ENCODE results near the gene RNF25.

RNF25 gene

DNA sequence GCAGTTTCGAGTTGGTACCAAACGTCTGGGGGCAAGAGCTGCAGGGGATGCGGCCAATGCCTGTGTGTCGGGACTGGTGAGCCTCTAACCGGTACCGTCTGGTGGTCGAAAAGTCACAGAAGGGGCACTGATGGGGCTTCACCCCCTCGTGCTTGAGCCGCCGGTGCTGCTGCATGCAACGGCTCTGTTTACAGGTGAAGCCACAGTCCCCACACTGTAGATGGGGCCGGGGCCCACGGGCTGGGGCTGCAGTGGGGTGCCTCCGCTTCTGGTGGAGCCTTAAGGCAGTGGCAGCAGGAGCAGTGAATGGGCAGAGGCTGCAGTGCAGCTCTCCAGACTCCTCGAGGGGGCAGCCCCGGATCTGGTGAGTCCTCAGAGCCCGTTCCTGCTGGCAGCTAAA lies 29.0 kb downstream of the RNF25 start:
- Histone ChIP-seq H3K36me3 (ENCODE audit: insufficient read depth, low read length) (peaks cover 63% of the 10 kb centered on the region; the same call in 1 of the 2 replicates), H3K4me1 (ENCODE audit: insufficient read depth, low read length, poor library complexity, severe bottlenecking) (no peaks in the 10 kb centered on the region), H4K20me1 (ENCODE audit: insufficient read depth, low read length, poor library complexity, severe bottlenecking) (no peaks in the 10 kb centered on the region)

DNA sequence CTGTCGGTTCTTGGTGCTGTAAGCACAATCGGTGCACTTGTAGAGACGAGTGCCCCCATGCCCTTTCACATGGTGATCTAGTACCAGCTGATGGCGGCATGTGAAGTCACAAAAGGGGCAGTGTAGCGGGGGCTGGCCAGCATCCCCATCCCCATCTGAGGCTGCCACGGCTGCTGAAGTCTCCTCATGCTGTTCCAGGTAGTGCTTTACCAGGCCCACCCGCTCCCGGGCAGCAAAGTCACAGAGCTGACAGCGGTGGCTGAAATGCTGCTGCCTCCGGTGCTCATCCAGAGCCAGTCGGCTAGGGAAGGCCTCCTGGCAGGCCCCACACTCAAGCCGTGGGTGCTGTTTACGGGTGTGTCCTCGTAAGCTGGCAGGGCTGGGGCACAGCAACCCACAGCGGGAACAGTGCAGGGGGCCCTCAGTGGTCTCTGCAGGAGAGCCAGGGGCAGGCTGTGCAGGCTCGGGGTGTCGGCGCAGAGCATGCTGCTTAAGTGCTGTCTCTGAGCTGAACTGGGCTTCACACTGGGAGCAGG lies 29.6 kb downstream of the RNF25 start:
- Histone ChIP-seq H2AFZ (ENCODE audit: low read length) (no peak overlapping the region), H3K36me3 (ENCODE audit: insufficient read depth, low read length) (peaks cover 62% of the 10 kb centered on the region; the same call in 1 of the 2 replicates), H3K79me2 (ENCODE audit: insufficient read depth, low read length) (no peaks in the 10 kb centered on the region), H3K4me1 (ENCODE audit: insufficient read depth, low read length, poor library complexity, severe bottlenecking) (no peaks in the 10 kb centered on the region), H3K9me3 (ENCODE audit: insufficient read depth, low read depth, low read length) (no peaks in the 10 kb centered on the region), H3K9ac (ENCODE audit: low read depth, low read length, poor library complexity, severe bottlenecking) (no peak overlapping the region), H3K9me2 (replicated peaks; ENCODE audit: low read depth, low read length) (no peaks in the 10 kb centered on the region), H4K20me1 (ENCODE audit: insufficient read depth, low read length, poor library complexity, severe bottlenecking) (no peaks in the 10 kb centered on the region), H3K4me2 (ENCODE audit: low read depth, low read length, poor library complexity, severe bottlenecking) (no peak overlapping the region), H3K4me3 (ENCODE audit: low read length, poor library complexity, severe bottlenecking) (no peak overlapping the region), H3K27me3 (ENCODE audit: insufficient read depth, low read length, poor library complexity, severe bottlenecking) (no peaks in the 10 kb centered on the region), H3F3A (ENCODE audit: low read depth) (no peaks in the 10 kb centered on the region)
- TF ChIP-seq, protein P1, sequence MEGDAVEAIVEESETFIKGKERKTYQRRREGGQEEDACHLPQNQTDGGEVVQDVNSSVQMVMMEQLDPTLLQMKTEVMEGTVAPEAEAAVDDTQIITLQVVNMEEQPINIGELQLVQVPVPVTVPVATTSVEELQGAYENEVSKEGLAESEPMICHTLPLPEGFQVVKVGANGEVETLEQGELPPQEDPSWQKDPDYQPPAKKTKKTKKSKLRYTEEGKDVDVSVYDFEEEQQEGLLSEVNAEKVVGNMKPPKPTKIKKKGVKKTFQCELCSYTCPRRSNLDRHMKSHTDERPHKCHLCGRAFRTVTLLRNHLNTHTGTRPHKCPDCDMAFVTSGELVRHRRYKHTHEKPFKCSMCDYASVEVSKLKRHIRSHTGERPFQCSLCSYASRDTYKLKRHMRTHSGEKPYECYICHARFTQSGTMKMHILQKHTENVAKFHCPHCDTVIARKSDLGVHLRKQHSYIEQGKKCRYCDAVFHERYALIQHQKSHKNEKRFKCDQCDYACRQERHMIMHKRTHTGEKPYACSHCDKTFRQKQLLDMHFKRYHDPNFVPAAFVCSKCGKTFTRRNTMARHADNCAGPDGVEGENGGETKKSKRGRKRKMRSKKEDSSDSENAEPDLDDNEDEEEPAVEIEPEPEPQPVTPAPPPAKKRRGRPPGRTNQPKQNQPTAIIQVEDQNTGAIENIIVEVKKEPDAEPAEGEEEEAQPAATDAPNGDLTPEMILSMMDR (conservative IDR thresholded peaks at IDR 0.05; ENCODE audit: low read length), result no peak
- no peak for TF ChIP-seq EZH2phosphoT487 (IDR thresholded peaks at IDR 0.05; ENCODE audit: borderline replicate concordance)

More for the DNA sequence above, 29.0 kb downstream of the RNF25 start:
- H2AFZ ChIP-seq (ENCODE audit: low read length), result no peak overlapping the region
- no peaks in the 10 kb centered on the region; the same call in 1 of the 2 replicates for H3K79me2 ChIP-seq (ENCODE audit: insufficient read depth, low read length)
- H3K9ac ChIP-seq (ENCODE audit: low read depth, low read length, poor library complexity, severe bottlenecking), result no peak overlapping the region
- no peaks in the 10 kb centered on the region for H3K27me3 ChIP-seq (ENCODE audit: insufficient read depth, low read length, poor library complexity, severe bottlenecking)
- H3K4me2 ChIP-seq (ENCODE audit: low read depth, low read length, poor library complexity, severe bottlenecking), result no peak overlapping the region
- H3K9me2 ChIP-seq (replicated peaks; ENCODE audit: low read depth, low read length), result no peaks in the 10 kb centered on the region
- H3K4me3 ChIP-seq (ENCODE audit: low read length, poor library complexity, severe bottlenecking), result no peak overlapping the region
- no peaks in the 10 kb centered on the region for H3K9me3 ChIP-seq (ENCODE audit: insufficient read depth, low read depth, low read length)
- TF ChIP-seq, protein P1 (conservative IDR thresholded peaks at IDR 0.05; ENCODE audit: low read length), result no peak
- no peak for TF ChIP-seq EZH2phosphoT487 (IDR thresholded peaks at IDR 0.05; ENCODE audit: borderline replicate concordance)
- H3F3A ChIP-seq (ENCODE audit: low read depth), result no peaks in the 10 kb centered on the region

DNA sequence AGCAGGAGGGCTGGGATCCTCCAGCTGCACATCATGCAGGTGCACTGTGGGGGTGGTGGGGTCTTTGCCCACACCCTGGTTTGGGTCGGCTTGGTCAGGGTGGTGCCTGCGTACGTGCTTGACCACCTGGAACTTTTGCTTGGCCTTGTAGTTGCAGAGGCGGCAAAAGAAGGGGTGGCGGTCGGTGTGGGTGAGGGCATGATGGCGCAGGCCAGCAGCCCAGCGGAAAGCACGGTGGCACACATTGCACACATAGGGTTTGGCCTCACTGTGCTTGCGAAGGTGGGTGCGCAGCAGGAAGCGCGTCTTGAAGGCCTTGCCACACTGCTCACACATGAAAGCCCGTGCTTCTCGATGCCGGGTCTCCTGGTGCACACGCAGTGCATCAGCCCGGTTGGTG lies 33.4 kb downstream of the RNF25 start:
- TF ChIP-seq, protein P1 (conservative IDR thresholded peaks at IDR 0.05; ENCODE audit: low read length), result no peak
- TF ChIP-seq EZH2phosphoT487 (IDR thresholded peaks at IDR 0.05; ENCODE audit: borderline replicate concordance), result no peak
- Histone ChIP-seq H3K4me3 (ENCODE audit: low read length, poor library complexity, severe bottlenecking) (no peak overlapping the region), H3K79me2 (ENCODE audit: insufficient read depth, low read length) (no peaks in the 10 kb centered on the region), H2AFZ (ENCODE audit: low read length) (no peak overlapping the region), H3K4me2 (ENCODE audit: low read depth, low read length, poor library complexity, severe bottlenecking) (no peak overlapping the region), H3K9me2 (replicated peaks; ENCODE audit: low read depth, low read length) (no peaks in the 10 kb centered on the region), H4K20me1 (ENCODE audit: insufficient read depth, low read length, poor library complexity, severe bottlenecking) (no peaks in the 10 kb centered on the region), H3K9me3 (ENCODE audit: insufficient read depth, low read depth, low read length) (no peaks in the 10 kb centered on the region), H3F3A (ENCODE audit: low read depth) (no peaks in the 10 kb centered on the region), H3K4me1 (ENCODE audit: insufficient read depth, low read length, poor library complexity, severe bottlenecking) (no peaks in the 10 kb centered on the region), H3K9ac (ENCODE audit: low read depth, low read length, poor library complexity, severe bottlenecking) (no peak overlapping the region), H3K27me3 (ENCODE audit: insufficient read depth, low read length, poor library complexity, severe bottlenecking) (no peaks in the 10 kb centered on the region), H3K36me3 (ENCODE audit: insufficient read depth, low read length) (peaks cover 40% of the 10 kb centered on the region; the same call in 1 of the 2 replicates)
